H1 (cell line): ENCODE results near the gene ADAMTS13. TPM values are rescaled to one million over a fixed set of nuclear protein-coding genes. Genes with fewer than 3 reads are reported as not detected.

Source experiments
- CTCF ChIA-PET: fragments of 300-600 bp; sonication (Branson Sonifier 250); formaldehyde crosslinking; loops from one replicate; lab custom pipeline; 2021; ENCODE audit not compliant: partially characterized antibody; lab: Charles Lee
- POLR2A ChIA-PET: fragments of 300-600 bp; sonication (Branson Sonifier 250); formaldehyde crosslinking; loops from one replicate; lab custom pipeline; 2021; ENCODE audit warnings: inconsistent platforms; ENCODE audit not compliant: partially characterized antibody; lab: Charles Lee
- DNase-seq, 2 experiments: peaks; one replicate each; pipeline versions ENCODE4 v3.0.0 to v3.0.0-alpha.2; 2010 to 2022; ENCODE audit warnings: low spot score in 2 of 2, low read depth in 1 of 2, mixed read lengths in 1 of 2
- FAIRE-seq: peaks from 2 replicates; lab custom pipeline; 2011; peaks lifted over from hg19 to GRCh38; lab: Jason Lieb, UNC
- H2AFZ ChIP-seq: 2 replicates; pipeline ENCODE4 v1.8.1; 2012; ENCODE audit warnings: low read length, inconsistent platforms
- H2AK5ac ChIP-seq: 2 replicates; pipeline ENCODE4 v1.6.1; 2013; ENCODE audit warnings: low read depth, low read length
- H2BK120ac ChIP-seq: replicated peaks from 2 replicates; pipeline ENCODE3; 2013; ENCODE audit warnings: low read depth, low read length, inconsistent platforms
- H2BK12ac ChIP-seq: 2 replicates; pipeline ENCODE4 v1.6.1; 2013; ENCODE audit warnings: low read depth, low read length
- H2BK15ac ChIP-seq: 2 replicates; pipeline ENCODE4 v1.6.1; 2013; ENCODE audit warnings: low read length
- H2BK20ac ChIP-seq: 2 replicates; pipeline ENCODE4 v1.6.1; 2013; ENCODE audit warnings: low read length
- H2BK5ac ChIP-seq: 2 replicates; pipeline ENCODE4 v1.6.1; 2013; ENCODE audit warnings: low read depth, low read length
- H3K14ac ChIP-seq: 2 replicates; pipeline ENCODE4 v1.6.1; 2013; ENCODE audit warnings: inconsistent platforms; ENCODE audit not compliant: insufficient read length
- H3K18ac ChIP-seq: 2 replicates; pipeline ENCODE4 v1.6.1; 2013; ENCODE audit warnings: low read length; ENCODE audit errors: extremely low read depth
- H3K23ac ChIP-seq: 2 replicates; pipeline ENCODE4 v1.6.1; 2013; ENCODE audit warnings: inconsistent platforms; ENCODE audit not compliant: insufficient read length
- H3K23me2 ChIP-seq: 2 replicates; pipeline ENCODE4 v1.6.1; 2013; ENCODE audit warnings: low read depth, low read length
- H3K27ac ChIP-seq: 2 replicates; pipeline ENCODE4 v1.6.1; 2011; ENCODE audit warnings: low read depth, low read length, inconsistent platforms
- H3K27me3 ChIP-seq, 4 experiments: replicated peaks in 1 of 4; 1 replicate in 1 of 4; 2 replicates in 3 of 4; pipeline versions ENCODE4 v1.6.1 to v1.8.1; 2011 to 2013; ENCODE audit warnings: low read length in 3 of 4, mild to moderate bottlenecking in 3 of 4, inconsistent platforms in 2 of 4, mixed read lengths in 2 of 4, moderate library complexity in 1 of 4; ENCODE audit not compliant: control insufficient read depth in 3 of 4, insufficient read depth in 3 of 4; ENCODE audit errors: extremely low read depth in 1 of 4
- H3K36me3 ChIP-seq, 4 experiments: 2 replicates each; pipeline versions ENCODE4 v1.6.1 to v1.8.1; 2011 to 2013; ENCODE audit warnings: mild to moderate bottlenecking in 4 of 4, low read length in 3 of 4, moderate library complexity in 2 of 4, control low read depth in 1 of 4, inconsistent platforms in 1 of 4; ENCODE audit not compliant: insufficient read depth in 4 of 4, control insufficient read depth in 2 of 4
- H3K4ac ChIP-seq: replicated peaks from 2 replicates; pipeline ENCODE3; 2013; ENCODE audit warnings: low read length, low read depth, mixed read lengths, inconsistent platforms; ENCODE audit not compliant: insufficient read length
- H3K4me1 ChIP-seq, 4 experiments: replicated peaks in 1 of 4; 1 replicate in 1 of 4; 2 replicates in 3 of 4; pipeline versions ENCODE4 v1.6.1 to v1.8.1; 2011 to 2013; ENCODE audit warnings: low read length in 3 of 4, inconsistent platforms in 2 of 4, mixed read lengths in 1 of 4; ENCODE audit not compliant: insufficient read depth in 4 of 4, control insufficient read depth in 3 of 4
- H3K4me2 ChIP-seq, 2 experiments: 2 replicates each; pipeline versions ENCODE4 v1.6.1 to v1.8.1; 2011 to 2013; ENCODE audit warnings: low read depth in 2 of 2, low read length in 2 of 2, control low read depth in 1 of 2, inconsistent platforms in 1 of 2, mild to moderate bottlenecking in 1 of 2; ENCODE audit not compliant: insufficient read depth in 1 of 2
- H3K4me3 ChIP-seq, 4 experiments: fragments of 200-600, 300-600 bp in 1 of 4; sonication (generic), shearing (Covaris generic), sonication (Bioruptor Twin) in 1 of 4; 2 replicates each; pipeline versions ENCODE4 v1.5.1 to v1.8.1; 2011 to 2016; ENCODE audit warnings: low read length in 4 of 4, low read depth in 3 of 4, control low read depth in 2 of 4, inconsistent platforms in 2 of 4, mild to moderate bottlenecking in 2 of 4, mixed read lengths in 1 of 4, moderate library complexity in 1 of 4; ENCODE audit not compliant: insufficient read depth in 2 of 4; ENCODE audit errors: extremely low read depth in 1 of 4
- H3K56ac ChIP-seq: replicated peaks from 2 replicates; pipeline ENCODE3; 2013; ENCODE audit warnings: low read depth, mild to moderate bottlenecking, mixed read lengths, low read length, inconsistent platforms; ENCODE audit not compliant: insufficient read length
- H3K79me1 ChIP-seq: 2 replicates; pipeline ENCODE4 v1.6.1; 2013; ENCODE audit warnings: low read depth, low read length, control low read depth
- H3K79me2 ChIP-seq, 2 experiments: 2 replicates each; pipeline versions ENCODE4 v1.6.1 to v1.8.1; 2012 to 2013; ENCODE audit warnings: low read length in 2 of 2, mild to moderate bottlenecking in 2 of 2, inconsistent platforms in 1 of 2; ENCODE audit not compliant: insufficient read depth in 2 of 2, control insufficient read depth in 1 of 2
- H3K9ac ChIP-seq, 4 experiments: replicated peaks in 1 of 4; 1 replicate in 1 of 4; 2 replicates in 3 of 4; pipeline versions ENCODE4 v1.6.1 to v1.8.1; 2011 to 2013; ENCODE audit warnings: low read depth in 3 of 4, low read length in 3 of 4, control low read depth in 2 of 4, mild to moderate bottlenecking in 2 of 4, moderate library complexity in 2 of 4, inconsistent platforms in 1 of 4; ENCODE audit errors: extremely low read depth in 1 of 4
- H3K9me3 ChIP-seq, 2 experiments: 2 replicates each; pipeline versions ENCODE4 v1.6.1 to v1.8.1; 2012 to 2013; ENCODE audit warnings: mild to moderate bottlenecking in 2 of 2, moderate library complexity in 2 of 2, control low read depth in 1 of 2, inconsistent platforms in 1 of 2, low read depth in 1 of 2, low read length in 1 of 2, mixed read lengths in 1 of 2; ENCODE audit not compliant: insufficient read depth in 2 of 2
- H4K20me1 ChIP-seq, 2 experiments: replicated peaks in 1 of 2; 2 replicates each; pipeline versions ENCODE3 to v1.8.1; 2011 to 2013; ENCODE audit warnings: inconsistent platforms in 2 of 2, low read length in 2 of 2, mild to moderate bottlenecking in 1 of 2; ENCODE audit not compliant: insufficient read depth in 2 of 2, control insufficient read depth in 1 of 2
- H4K5ac ChIP-seq: 2 replicates; pipeline ENCODE4 v1.6.1; 2013; ENCODE audit warnings: low read length, low read depth, mixed read lengths, inconsistent platforms; ENCODE audit not compliant: insufficient read length
- H4K8ac ChIP-seq: 2 replicates; pipeline ENCODE4 v1.8.0; 2013; ENCODE audit warnings: mild to moderate bottlenecking, moderate library complexity, low read length, inconsistent platforms; ENCODE audit not compliant: insufficient read depth; ENCODE audit errors: extremely low read depth
- H4K91ac ChIP-seq: replicated peaks from 2 replicates; pipeline ENCODE3; 2013; ENCODE audit warnings: low read length, mixed read lengths, inconsistent platforms; ENCODE audit not compliant: insufficient read length
- SP1 ChIP-seq: IDR thresholded peaks from 2 replicates; pipeline ENCODE4 v1.6.1; 2011; ENCODE audit warnings: low read depth, low read length
- SP2 ChIP-seq: IDR thresholded peaks from 2 replicates; pipeline ENCODE4 v1.6.1; 2012; ENCODE audit warnings: mild to moderate bottlenecking, low read length, inconsistent platforms
- WGBS, 2 experiments: shearing (Covaris generic) in 1 of 2; methylation state at CpG; one replicate each; pipeline versions ENCODE4 v1.1.6 to v1.1.7; 2013 to 2015; ENCODE audit warnings: low lambda C conversion rate in 2 of 2, mixed read lengths in 2 of 2, inconsistent platforms in 1 of 2, low coverage in 1 of 2, missing lambda C conversion rate in 1 of 2; ENCODE audit not compliant: insufficient replicate concordance in 2 of 2, insufficient coverage in 1 of 2, insufficient read length in 1 of 2; ENCODE audit errors: extremely low coverage in 1 of 2, missing lambda C conversion rate in 1 of 2; 5-methylcytosine and 5-hydroxymethylcytosine counted together
- polyA plus RNA-seq, 7 experiments: library from polyadenylated mRNA; depleted of rRNA in 3 of 7; stranded (reverse) in 5 of 7; unstranded in 2 of 7; fragments of >200 nt in 5 of 7; fragments of 200-250 nt in 2 of 7; gene quantifications; 1 replicate in 5 of 7; 2 replicates in 1 of 7; 4 replicates in 1 of 7; pipeline versions ENCODE4 v1.2.1 to v1.2.3, GENCODE V29; 2011 to 2013; ENCODE audit warnings: missing spikeins in 2 of 7, mixed read lengths in 2 of 7
- total RNA-seq: library from RNA; stranded (reverse); fragmentation: NEBNext Ultra II Directional; extraction: Animal tissue kit (Norgen Biotek cat#: 25700); gene quantifications from 2 replicates; pipeline ENCODE4 v1.2.1, GENCODE V29; 2021

The ADAMTS13 gene
- total and polyA plus RNA-seq, 2 of the 8 experiments (the other 6 are each of a cell fraction or from before 2014, with no cell fraction given), result 4.4 to 5.8 TPM

DNA sequence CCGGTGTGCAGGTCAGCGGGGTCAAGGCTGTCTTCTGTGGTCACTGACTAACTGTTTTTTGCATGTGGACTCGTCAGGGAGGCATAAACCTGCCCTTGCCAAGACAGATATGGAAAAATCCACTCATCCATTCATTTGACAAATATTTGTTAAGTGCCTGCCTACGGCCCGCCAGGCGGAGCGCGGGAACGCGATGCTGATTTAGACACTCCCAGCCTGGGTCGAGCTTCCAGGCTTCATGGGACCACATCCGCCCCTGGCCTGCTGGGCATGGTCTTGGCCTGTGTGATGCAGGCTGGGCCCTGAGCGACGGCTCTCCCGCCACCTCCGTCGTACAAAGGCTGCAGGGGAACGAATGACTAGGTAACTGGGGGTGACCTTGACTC is 84.5 kb downstream of the ADAMTS13 start:
- no peak overlapping the region for H4K5ac ChIP-seq
- no peak overlapping the region for H2BK20ac ChIP-seq
- peaks cover 0 to 2% of the 10 kb centered on the region in 2 experiments for H4K20me1 ChIP-seq
- no peak overlapping the region for H2AK5ac ChIP-seq
- DNase-seq, result no peak
- H3K9ac ChIP-seq, result no peak overlapping the region
- TF ChIP-seq SP1 (no peak), SP2 (no peak)
- no peak overlapping the region for H3K4me3 ChIP-seq
- H4K8ac ChIP-seq, result peak overlapping the region; percentile 79; the same call in 1 of the 2 replicates
- WGBS, 2 experiments, result 91% methylated on average over 16 of the region's 18 CpGs; no CpG with 5 or more reads in 1 of the 2 experiments
- peaks cover under 1 to 7% of the 10 kb centered on the region in 2 experiments; a peak in 1 of 4 replicates for H3K9me3 ChIP-seq
- H3K4ac ChIP-seq, result no peak overlapping the region
- no peaks in the 10 kb centered on the region for H3K36me3 ChIP-seq
- CTCF ChIA-PET, result interaction anchor here (0.5 to 3.0 kb wide), 10 partner anchors 12 to 260 kb away, joined by 3 to 13 read pairs (median 4); partner anchors contain the start of genes ADAMTSL2 and MYMK
- no peaks in the 10 kb centered on the region for H3K79me2 ChIP-seq
- H3K27me3 ChIP-seq, result peaks cover 0 to 2% (median 0%) of the 10 kb centered on the region in 4 experiments; a peak in 2 of 7 replicates
- H3K56ac ChIP-seq, result no peak overlapping the region
- peaks cover 3% of the 10 kb centered on the region for H3K23me2 ChIP-seq
- no peaks in the 10 kb centered on the region for H3K79me1 ChIP-seq
- no peak overlapping the region for H2BK12ac ChIP-seq
- no peak overlapping the region for H3K14ac ChIP-seq
- POLR2A ChIA-PET, result no interaction called here
- H3K4me2 ChIP-seq, result no peak overlapping the region
- no peak overlapping the region for H3K23ac ChIP-seq
- no peak overlapping the region for H3K27ac ChIP-seq
- H2BK120ac ChIP-seq, result no peak overlapping the region
- no peak overlapping the region for H4K91ac ChIP-seq
- no peak overlapping the region for H2AFZ ChIP-seq
- H2BK15ac ChIP-seq, result 0 out of 2 replicates have a peak overlapping the region, but pooled peaks have one; percentile 46
- H3K4me1 ChIP-seq, result peaks cover 0 to 15% (median 12%) of the 10 kb centered on the region in 4 experiments; a peak in 6 of 7 replicates
- no peak overlapping the region for H3K18ac ChIP-seq
- H2BK5ac ChIP-seq, result no peak overlapping the region
- FAIRE-seq, result no peak
